Chondrocyte (in vitro differentiated cells): ENCODE measurements around the gene UVSSA. TPM values are rescaled to one million over a fixed set of nuclear protein-coding genes. Genes with fewer than 3 reads are reported as not detected.

ENCODE experiments used
- DNase-seq: peaks from one replicate; pipeline ENCODE4 v3.0.0; 2021; ENCODE audit warnings: mixed read lengths, low spot score
- H3K27ac Mint-ChIP-seq: one replicate; pipeline ENCODE4 v1.8.0; 2021; ENCODE audit warnings: mild to moderate bottlenecking, moderate library complexity, mixed read lengths; ENCODE audit not compliant: unreplicated experiment
- H3K27me3 Mint-ChIP-seq: 2 replicates; pipeline ENCODE4 v1.8.0; 2021; ENCODE audit warnings: low read depth, mixed read lengths
- H3K36me3 Mint-ChIP-seq: 2 replicates; pipeline ENCODE4 v1.8.0; 2021; ENCODE audit warnings: low read depth, mixed read lengths
- H3K4me1 Mint-ChIP-seq: 2 replicates; pipeline ENCODE4 v1.8.0; 2021; ENCODE audit warnings: low read depth, mild to moderate bottlenecking, mixed read lengths
- H3K4me3 Mint-ChIP-seq: one replicate; pipeline ENCODE4 v1.8.0; 2021; ENCODE audit warnings: mild to moderate bottlenecking, moderate library complexity, mixed read lengths; ENCODE audit not compliant: unreplicated experiment
- H3K9me3 Mint-ChIP-seq: 2 replicates; pipeline ENCODE4 v1.8.0; 2021; ENCODE audit warnings: low read depth, mixed read lengths
- total RNA-seq: library from RNA; stranded (reverse); gene quantifications from 3 replicates; pipeline ENCODE4 v1.2.1, GENCODE V29; 2021
- TF ChIP-seq, protein P1 (sequence below): fragments of 200-600 bp; sonication (generic); IDR thresholded peaks from 2 replicates; pipeline ENCODE4 v1.5.0; 2021; ENCODE audit warnings: antibody characterized with exemption, mild to moderate bottlenecking, moderate library complexity

The UVSSA gene
- total RNA-seq, 1 donor from 2014 or later, result 20.9 TPM

DNA sequence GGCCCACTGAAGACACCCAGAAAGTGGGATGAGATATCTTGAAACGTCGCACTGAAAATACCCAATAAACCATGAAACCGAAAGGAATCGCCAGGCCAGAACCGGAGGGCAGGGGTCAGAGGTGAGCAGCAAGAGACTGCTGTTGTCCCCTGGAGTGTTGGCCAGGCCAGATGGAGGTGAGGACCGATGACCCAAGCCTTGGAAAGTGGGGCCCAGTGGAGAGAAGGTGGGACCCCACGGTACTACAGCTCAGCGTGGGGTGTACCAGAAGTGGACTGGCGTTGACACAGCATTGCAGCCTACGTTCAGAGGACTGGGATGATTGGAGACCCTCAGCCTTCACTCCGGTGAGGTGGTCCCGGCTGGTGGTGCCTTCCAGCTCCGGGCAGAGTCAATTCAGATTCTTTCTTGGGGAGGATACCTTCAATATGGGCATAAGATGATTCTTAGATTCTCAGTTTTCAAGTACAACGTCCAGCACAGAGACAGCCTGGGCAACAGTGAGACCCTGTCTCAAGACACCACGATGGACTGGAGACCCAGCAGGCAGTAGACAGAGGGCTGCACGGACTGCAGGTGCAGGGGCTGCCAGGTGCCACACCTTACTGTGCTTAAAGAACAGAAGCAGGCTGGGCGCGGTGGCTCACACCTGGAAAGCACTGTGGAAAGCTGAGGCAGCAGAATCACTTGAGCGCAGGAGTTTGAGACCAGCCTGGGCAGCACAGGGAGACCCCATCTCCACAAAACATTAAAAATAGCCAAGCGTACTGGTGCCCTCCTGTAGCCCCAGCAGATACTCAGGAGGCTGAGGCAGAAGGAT lies 34.0 kb upstream of the UVSSA start:
- Mint-ChIP-seq H3K4me3 (no peak overlapping the region), H3K9me3 (no peaks in the 10 kb centered on the region), H3K27ac (no peak overlapping the region), H3K4me1 (peaks cover 24% of the 10 kb centered on the region), H3K36me3 (peaks cover 21% of the 10 kb centered on the region), H3K27me3 (no peaks in the 10 kb centered on the region)
- TF ChIP-seq, protein P1, sequence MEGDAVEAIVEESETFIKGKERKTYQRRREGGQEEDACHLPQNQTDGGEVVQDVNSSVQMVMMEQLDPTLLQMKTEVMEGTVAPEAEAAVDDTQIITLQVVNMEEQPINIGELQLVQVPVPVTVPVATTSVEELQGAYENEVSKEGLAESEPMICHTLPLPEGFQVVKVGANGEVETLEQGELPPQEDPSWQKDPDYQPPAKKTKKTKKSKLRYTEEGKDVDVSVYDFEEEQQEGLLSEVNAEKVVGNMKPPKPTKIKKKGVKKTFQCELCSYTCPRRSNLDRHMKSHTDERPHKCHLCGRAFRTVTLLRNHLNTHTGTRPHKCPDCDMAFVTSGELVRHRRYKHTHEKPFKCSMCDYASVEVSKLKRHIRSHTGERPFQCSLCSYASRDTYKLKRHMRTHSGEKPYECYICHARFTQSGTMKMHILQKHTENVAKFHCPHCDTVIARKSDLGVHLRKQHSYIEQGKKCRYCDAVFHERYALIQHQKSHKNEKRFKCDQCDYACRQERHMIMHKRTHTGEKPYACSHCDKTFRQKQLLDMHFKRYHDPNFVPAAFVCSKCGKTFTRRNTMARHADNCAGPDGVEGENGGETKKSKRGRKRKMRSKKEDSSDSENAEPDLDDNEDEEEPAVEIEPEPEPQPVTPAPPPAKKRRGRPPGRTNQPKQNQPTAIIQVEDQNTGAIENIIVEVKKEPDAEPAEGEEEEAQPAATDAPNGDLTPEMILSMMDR, result no peak
- DNase-seq, result peak; percentile 77

- H3K36me3 Mint-ChIP-seq, result peaks cover 28% of the 10 kb centered on the region
- peaks cover 2% of the 10 kb centered on the region for H3K4me1 Mint-ChIP-seq
- H3K4me3 Mint-ChIP-seq, result no peak overlapping the region
- DNase-seq, result peak; percentile 87
- TF ChIP-seq, protein P1, result no peak
- H3K27ac Mint-ChIP-seq, result no peak overlapping the region
- no peaks in the 10 kb centered on the region for H3K27me3 Mint-ChIP-seq
- no peaks in the 10 kb centered on the region for H3K9me3 Mint-ChIP-seq
Observed at GRCh38 chr4:1315306-1315705, 31.7 kb upstream of the UVSSA start.

GRCh38 chr4:1315836-1316536 lies 31.0 kb upstream of the UVSSA start:
- peak; percentile 91 for DNase-seq
- Mint-ChIP-seq H3K4me3 (no peak overlapping the region), H3K27ac (no peak overlapping the region), H3K36me3 (peaks cover 28% of the 10 kb centered on the region), H3K9me3 (no peaks in the 10 kb centered on the region), H3K4me1 (no peaks in the 10 kb centered on the region), H3K27me3 (no peaks in the 10 kb centered on the region)
- TF ChIP-seq, protein P1, result no peak

DNA sequence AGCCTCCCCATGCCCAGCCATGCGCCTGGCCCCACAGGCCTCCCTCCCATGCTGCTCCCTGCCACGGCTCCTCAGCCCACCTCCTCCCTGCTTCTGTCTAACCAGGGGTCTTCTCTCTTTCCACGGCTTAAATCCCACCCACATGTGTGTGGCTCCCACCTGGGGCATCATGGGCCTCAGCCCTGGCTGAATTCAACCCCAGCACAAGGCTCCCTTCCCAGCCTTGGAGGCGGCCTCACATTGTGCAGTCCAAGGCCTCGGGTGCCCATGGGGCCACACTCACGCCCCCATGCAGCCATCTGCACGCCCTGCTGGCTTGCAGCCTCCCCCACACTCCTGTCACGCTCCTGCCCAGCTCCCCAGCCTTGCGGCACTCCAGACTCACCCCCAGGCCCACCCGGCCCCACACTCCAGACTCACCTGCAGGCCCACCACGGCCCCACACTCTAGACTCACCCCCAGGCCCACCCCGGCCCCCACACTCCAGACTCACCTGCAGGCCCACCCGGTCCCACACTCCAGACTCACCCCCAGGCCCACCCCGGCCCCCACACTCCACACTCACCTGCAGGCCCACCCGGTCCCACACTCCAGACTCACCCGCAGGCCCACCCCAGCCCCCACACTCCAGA lies 30.4 kb upstream of the UVSSA start:
- H3K9me3 Mint-ChIP-seq, result no peaks in the 10 kb centered on the region
- DNase-seq, result peak; percentile 87
- H3K4me1 Mint-ChIP-seq, result no peaks in the 10 kb centered on the region
- H3K36me3 Mint-ChIP-seq, result peaks cover 28% of the 10 kb centered on the region
- no peak overlapping the region for H3K4me3 Mint-ChIP-seq
- no peaks in the 10 kb centered on the region for H3K27me3 Mint-ChIP-seq
- TF ChIP-seq, protein P1, result no peak
- no peak overlapping the region for H3K27ac Mint-ChIP-seq
